AG09309 (cell line): ENCODE measurements around the gene TBXA2R.

ENCODE experiments used
- DNase-seq: peaks from one replicate; pipeline ENCODE4 v3.0.0-alpha.2; 2010; ENCODE audit warnings: low read depth
- H3K4me3 ChIP-seq: 2 replicates; pipeline ENCODE4 v1.5.1; 2011; ENCODE audit warnings: mild to moderate bottlenecking, low read depth, low read length, moderate library complexity; ENCODE audit not compliant: control insufficient read depth
- TF ChIP-seq, protein P1 (sequence below): IDR thresholded peaks from 2 replicates; pipeline ENCODE4 v1.5.1; 2011; ENCODE audit warnings: mild to moderate bottlenecking, low read depth, low read length, inconsistent platforms; ENCODE audit not compliant: insufficient read depth, control insufficient read depth; ENCODE audit errors: missing control alignments

Gene TBXA2R

DNA sequence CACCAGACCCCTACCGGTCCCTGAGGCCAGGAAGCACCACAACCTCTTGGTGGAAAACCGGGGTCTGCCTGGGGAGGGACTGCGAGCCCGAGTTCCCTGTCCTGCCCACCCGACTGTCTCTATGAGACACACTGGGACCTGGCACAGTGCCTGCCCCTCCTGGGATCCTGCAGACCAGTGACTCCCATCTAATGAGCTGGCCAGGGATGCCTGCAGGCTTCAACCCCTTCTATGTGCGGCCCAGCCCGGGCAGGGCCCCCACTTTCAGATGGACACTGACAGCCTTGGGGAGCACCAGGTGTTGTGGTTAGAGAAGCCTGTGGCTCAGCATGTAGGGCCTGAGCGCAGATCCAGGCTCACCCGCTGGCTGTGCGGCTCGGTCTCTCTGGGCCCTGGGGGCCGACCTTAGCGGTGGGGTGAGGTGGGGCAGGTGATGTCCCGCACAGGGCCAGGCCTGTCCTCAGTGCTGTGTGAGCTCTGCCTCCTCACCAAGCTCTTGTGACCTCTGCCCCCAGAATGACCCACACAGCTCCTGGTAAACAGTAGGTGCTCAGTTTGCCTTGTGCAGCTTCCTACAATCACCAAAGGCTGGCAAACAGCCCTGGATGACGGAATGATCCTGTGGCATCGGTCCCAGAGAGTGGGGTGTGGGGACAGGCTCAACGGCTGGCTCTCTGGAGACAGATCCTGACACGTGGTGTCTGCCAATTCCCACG lies 37.8 kb upstream of the TBXA2R start:
- TF ChIP-seq, protein P1, sequence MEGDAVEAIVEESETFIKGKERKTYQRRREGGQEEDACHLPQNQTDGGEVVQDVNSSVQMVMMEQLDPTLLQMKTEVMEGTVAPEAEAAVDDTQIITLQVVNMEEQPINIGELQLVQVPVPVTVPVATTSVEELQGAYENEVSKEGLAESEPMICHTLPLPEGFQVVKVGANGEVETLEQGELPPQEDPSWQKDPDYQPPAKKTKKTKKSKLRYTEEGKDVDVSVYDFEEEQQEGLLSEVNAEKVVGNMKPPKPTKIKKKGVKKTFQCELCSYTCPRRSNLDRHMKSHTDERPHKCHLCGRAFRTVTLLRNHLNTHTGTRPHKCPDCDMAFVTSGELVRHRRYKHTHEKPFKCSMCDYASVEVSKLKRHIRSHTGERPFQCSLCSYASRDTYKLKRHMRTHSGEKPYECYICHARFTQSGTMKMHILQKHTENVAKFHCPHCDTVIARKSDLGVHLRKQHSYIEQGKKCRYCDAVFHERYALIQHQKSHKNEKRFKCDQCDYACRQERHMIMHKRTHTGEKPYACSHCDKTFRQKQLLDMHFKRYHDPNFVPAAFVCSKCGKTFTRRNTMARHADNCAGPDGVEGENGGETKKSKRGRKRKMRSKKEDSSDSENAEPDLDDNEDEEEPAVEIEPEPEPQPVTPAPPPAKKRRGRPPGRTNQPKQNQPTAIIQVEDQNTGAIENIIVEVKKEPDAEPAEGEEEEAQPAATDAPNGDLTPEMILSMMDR, result no peak
- DNase-seq, result no peak
- no peak overlapping the region for H3K4me3 ChIP-seq

DNA sequence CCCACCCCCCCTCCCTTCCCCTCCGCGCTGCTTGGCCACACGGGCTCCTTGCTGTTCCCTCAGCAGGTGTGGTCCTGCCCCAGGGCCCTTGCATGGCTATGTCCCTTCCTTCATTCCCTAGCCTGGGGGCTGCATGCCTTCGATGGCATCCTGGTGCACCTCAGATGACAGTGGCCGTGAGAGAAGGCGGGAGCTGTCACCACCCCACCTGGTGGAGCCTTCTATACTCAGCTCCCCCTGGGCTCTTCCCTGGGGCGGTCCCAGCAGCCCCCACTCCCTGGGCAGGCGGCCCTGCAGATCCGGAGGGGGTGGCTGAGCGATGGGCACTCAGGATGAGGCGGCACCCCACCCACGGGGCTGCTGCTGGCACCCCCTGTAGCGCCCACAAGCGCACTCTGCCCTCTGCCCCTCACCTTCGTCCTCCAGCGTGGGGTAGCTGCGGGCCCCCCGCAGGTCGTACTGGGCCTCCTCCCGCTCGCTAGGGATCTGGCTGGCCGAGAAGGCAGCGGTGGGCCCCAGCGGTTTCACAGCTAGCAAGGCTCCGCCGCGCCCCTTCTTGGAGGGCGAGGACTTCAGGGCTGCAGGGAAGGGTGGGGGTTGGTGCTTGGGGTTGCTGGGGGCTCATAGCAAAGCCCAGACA lies 37.1 kb upstream of the TBXA2R start:
- DNase-seq, result no peak
- TF ChIP-seq, protein P1, result no peak
- no peak overlapping the region for H3K4me3 ChIP-seq

DNA sequence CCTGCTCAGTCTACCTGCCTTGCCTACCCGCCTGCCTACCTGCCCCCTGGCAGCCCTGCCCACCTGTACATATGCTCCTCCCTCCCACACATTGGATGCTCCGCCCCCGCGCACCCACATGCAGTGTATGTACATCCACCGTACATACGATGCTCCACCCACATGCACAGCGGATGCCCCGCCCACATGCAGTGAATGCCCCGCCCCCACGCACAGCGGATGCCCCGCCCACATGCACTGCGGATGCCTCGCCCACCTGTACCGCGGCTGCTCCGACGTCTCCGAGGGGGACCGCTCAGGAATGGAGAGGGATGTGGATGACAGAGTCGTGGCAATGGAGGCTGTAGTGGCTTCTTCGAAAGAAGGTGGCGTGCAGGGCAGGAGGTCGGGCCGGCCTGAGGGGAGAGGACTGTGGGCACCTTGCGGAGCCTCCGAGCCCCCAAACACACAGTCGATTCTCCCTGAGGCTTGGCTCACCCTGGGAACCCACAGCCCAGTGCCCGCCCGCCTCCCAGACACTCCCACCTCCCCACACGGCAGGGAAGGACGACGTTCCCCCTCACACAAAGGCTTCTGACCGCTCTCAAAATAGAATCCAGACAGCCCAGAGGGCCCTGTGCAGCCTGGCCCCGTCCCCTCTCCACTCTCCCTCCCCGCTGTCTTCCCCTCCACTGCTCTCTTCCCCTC lies 36.5 kb upstream of the TBXA2R start:
- TF ChIP-seq, protein P1, result no peak
- H3K4me3 ChIP-seq, result no peak overlapping the region
- DNase-seq, result no peak

DNA sequence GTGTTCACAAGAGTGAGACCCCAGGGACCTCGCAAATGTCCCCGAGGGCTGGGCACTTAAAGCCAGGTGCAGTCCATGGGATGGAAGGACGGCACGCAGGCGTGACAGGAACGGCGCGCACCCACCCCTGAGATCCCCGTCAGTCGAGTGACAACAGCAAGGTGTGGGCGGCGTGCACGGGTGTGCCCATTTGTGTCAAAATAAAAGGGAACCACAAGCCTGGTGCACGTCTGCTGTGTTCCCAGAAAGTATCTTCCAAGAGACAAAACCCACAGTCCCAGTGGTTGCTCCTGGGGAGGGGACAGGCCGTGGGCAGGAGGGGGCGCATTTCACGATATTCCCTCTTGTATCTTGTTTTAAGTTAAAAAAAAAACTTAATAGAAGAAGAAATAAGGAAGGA lies 35.6 kb upstream of the TBXA2R start:
- H3K4me3 ChIP-seq, result no peak overlapping the region
- TF ChIP-seq, protein P1, result no peak
- no peak for DNase-seq

DNA sequence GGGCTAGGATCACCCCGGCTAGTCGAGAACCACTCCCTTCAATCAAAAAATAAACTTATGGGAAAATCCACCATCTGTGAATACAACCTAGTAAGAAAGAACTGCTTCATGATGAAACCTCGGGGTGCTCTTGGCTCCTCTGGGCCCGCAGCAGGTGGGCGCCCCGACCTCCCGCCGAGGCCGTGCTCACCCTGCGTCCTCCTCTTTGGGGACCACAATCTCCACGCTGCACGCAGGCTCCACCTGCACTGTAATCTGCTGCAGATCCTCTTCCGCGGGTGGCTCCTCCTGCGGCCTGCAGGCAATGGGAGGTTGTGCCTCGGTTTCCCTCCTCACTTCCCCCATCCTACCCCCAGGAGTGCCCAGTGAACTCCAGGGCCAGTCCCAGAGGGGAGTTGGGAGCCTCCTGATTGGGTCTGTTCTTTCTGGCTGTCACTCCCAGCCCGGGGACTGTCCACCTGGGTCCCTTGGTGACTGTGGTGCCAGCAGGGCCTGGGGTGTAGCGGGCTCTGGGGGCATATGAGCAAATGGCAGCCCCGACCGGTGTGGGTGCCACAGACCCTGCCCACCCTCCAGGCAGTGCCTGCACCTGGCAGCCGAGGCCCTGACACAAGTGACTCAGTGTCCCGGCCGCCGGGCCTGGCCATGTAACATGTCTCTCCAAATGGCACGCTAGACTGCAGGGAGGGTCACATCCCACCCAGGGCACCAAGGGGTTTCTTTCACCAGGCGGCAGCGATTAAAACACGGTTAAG lies 35.0 kb upstream of the TBXA2R start:
- TF ChIP-seq, protein P1, result no peak
- no peak overlapping the region for H3K4me3 ChIP-seq
- no peak for DNase-seq

DNA sequence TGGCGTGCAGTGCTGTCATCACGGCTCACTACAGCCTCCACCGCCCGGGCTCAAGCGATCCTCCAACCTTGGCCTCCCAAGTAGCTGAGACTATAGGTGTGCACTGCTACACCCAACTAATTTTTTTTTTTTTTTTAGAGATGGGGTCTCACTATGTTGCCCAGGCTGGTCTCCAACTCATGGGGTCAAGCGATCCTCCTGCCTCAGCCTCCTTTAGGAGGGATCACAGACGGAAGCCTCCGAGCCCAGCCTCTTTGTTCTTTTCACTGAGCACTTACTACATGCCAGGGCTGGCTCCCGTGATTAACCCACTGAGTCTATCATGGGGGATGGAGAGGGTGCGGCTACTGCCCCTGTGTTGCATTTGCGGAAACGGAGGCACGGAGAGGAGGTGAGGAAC lies 32.8 kb upstream of the TBXA2R start:
- no peak overlapping the region for H3K4me3 ChIP-seq
- TF ChIP-seq, protein P1, result no peak
- DNase-seq, result no peak
